GM19438 (cell line): ENCODE results near the gene GALNT16.
"Not testable (repeated sequence)": the region's sequence is repeated elsewhere in the genome, so short reads cannot be mapped to it uniquely, and the experiment has no call there.

ENCODE experiments used
- ATAC-seq: cut with Tn5 transposase; IDR thresholded peaks from one replicate; pipeline ENCODE4 v1.9.1; 2021; ENCODE audit warnings: low read depth; ENCODE audit not compliant: unreplicated experiment

GALNT16 gene

GRCh38 chr14:69259168-69259526, 811 bp upstream of the GALNT16 start:
- no peak for ATAC-seq

GRCh38 chr14:69260190-69260860, 367 bp downstream of the GALNT16 start:
- no peak for ATAC-seq

- ATAC-seq, result no peak
These were observed 1.1 kb downstream of the GALNT16 start for GRCh38 chr14:69260861-69261564.

GRCh38 chr14:69261761-69262331, 1.9 kb downstream of the GALNT16 start:
- ATAC-seq, result no peak

- ATAC-seq, result no peak
These were observed 2.6 kb downstream of the GALNT16 start for GRCh38 chr14:69262516-69262915.

- no peak for ATAC-seq
These were observed 3.4 kb downstream of the GALNT16 start for GRCh38 chr14:69263364-69263763.

GRCh38 chr14:69263771-69264170, 3.8 kb downstream of the GALNT16 start:
- ATAC-seq, result no peak

GRCh38 chr14:69266572-69267345, 6.8 kb downstream of the GALNT16 start:
- ATAC-seq, result no peak

GRCh38 chr14:69267492-69267891, 7.5 kb downstream of the GALNT16 start:
- ATAC-seq, result no peak

- no peak for ATAC-seq
These were observed 8.3 kb downstream of the GALNT16 start for GRCh38 chr14:69268223-69268622.

- no peak for ATAC-seq
These were observed 8.8 kb downstream of the GALNT16 start for GRCh38 chr14:69268763-69269162.

- no peak for ATAC-seq
These were observed 9.4 kb downstream of the GALNT16 start for GRCh38 chr14:69269381-69269780.

- ATAC-seq, result no peak
These were observed 10.1 kb downstream of the GALNT16 start for GRCh38 chr14:69270097-69270496.

- ATAC-seq, result no peak
These were observed 11.1 kb downstream of the GALNT16 start for GRCh38 chr14:69270795-69271708.

GRCh38 chr14:69274321-69274720, 14.4 kb downstream of the GALNT16 start:
- ATAC-seq, result no peak

- ATAC-seq, result no peak
These were observed 15.4 kb downstream of the GALNT16 start for GRCh38 chr14:69275331-69275730.

- not testable (repeated sequence) for ATAC-seq
These were observed 17.4 kb downstream of the GALNT16 start for GRCh38 chr14:69277356-69277755.

GRCh38 chr14:69280746-69281291, 20.9 kb downstream of the GALNT16 start:
- ATAC-seq, result no peak

GRCh38 chr14:69281450-69282169, 21.7 kb downstream of the GALNT16 start:
- no peak for ATAC-seq
